ENCODE measurements around the gene SGIP1.

Gene SGIP1

GRCh38 chr1:66760506-66760905 is 226.6 kb downstream of the SGIP1 start:
- no peaks in the 10 kb centered on the region for H3K79me2 ChIP-seq (ENCODE audit: control insufficient read depth, insufficient read depth, low read length, poor library complexity)
- no peak overlapping the region for H3K4ac ChIP-seq (ENCODE audit: low read depth, low read length)
- H4K91ac ChIP-seq (ENCODE audit: low read depth, low read length) = no peak overlapping the region
- H3K9me3 ChIP-seq (ENCODE audit: insufficient read depth, low read depth, low read length) = no peaks in the 10 kb centered on the region
- no peak overlapping the region for H3K27ac ChIP-seq (ENCODE audit: low read depth, low read length)
- H3K27me3 ChIP-seq (ENCODE audit: insufficient read depth, low read length) = no peaks in the 10 kb centered on the region
- H3K9ac ChIP-seq (ENCODE audit: low read length) = no peak overlapping the region
- H2BK5ac ChIP-seq (ENCODE audit: low read depth, low read length, poor library complexity) = no peak overlapping the region
- no peak overlapping the region for H3K23ac ChIP-seq (ENCODE audit: low read length)
- DNase-seq = peak; percentile 31 to 66
- no peaks in the 10 kb centered on the region for H3K36me3 ChIP-seq (ENCODE audit: control insufficient read depth in 1 of 2, insufficient read depth in 2 of 2, low read length in 2 of 2)
- H3K4me1 ChIP-seq (ENCODE audit: control insufficient read depth in 1 of 2, insufficient read depth in 2 of 2, low read length in 2 of 2) = no peaks in the 10 kb centered on the region
- no peak overlapping the region for H3K18ac ChIP-seq (ENCODE audit: low read length)
- H4K8ac ChIP-seq (ENCODE audit: low read depth, low read length) = no peak overlapping the region
- H3K79me1 ChIP-seq (ENCODE audit: low read length) = no peaks in the 10 kb centered on the region
- no peak overlapping the region for H4K12ac ChIP-seq (ENCODE audit: low read depth, low read length)
- H2BK120ac ChIP-seq (ENCODE audit: insufficient read depth, low read length, poor library complexity) = no peak overlapping the region
- H3K4me2 ChIP-seq (ENCODE audit: low read length) = no peak overlapping the region
- H2AFZ ChIP-seq (ENCODE audit: insufficient read depth, low read length, poor library complexity) = no peak overlapping the region
- H3K14ac ChIP-seq (ENCODE audit: low read length) = no peak overlapping the region
- no CpG with 5 or more reads among the region's 1 CpG for WGBS (ENCODE audit: extremely low coverage, insufficient coverage, insufficient read length)
- H2BK12ac ChIP-seq (ENCODE audit: low read length) = no peak overlapping the region
- H3K4me3 ChIP-seq (ENCODE audit: low read depth, low read length) = no peak overlapping the region
- H2AK5ac ChIP-seq (ENCODE audit: low read length) = no peak overlapping the region

DNA sequence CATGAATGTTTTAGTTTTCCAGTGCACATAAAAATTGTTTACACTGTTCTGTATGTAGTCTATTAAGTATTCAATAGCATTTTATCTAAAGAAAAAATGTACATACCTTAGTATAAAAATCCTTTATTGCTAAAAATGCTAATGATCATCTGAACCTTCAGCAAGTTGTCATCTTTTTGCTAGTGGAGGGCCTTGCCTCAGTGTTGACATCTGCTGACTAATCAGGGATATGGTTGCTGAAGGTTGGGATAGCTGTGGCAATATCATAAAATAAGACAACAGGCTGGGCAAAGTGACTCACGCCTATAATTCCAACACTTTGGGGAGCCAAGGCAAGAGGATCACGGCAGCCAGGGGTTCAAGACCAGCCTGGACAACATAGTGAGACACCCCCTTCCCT is 227.3 kb downstream of the SGIP1 start:
- Histone ChIP-seq H4K12ac (ENCODE audit: low read depth, low read length) (no peak overlapping the region), H3K36me3 (ENCODE audit: control insufficient read depth in 1 of 2, insufficient read depth in 2 of 2, low read length in 2 of 2) (no peaks in the 10 kb centered on the region), H4K8ac (ENCODE audit: low read depth, low read length) (no peak overlapping the region), H2AK5ac (ENCODE audit: low read length) (no peak overlapping the region), H3K4me1 (ENCODE audit: control insufficient read depth in 1 of 2, insufficient read depth in 2 of 2, low read length in 2 of 2) (no peaks in the 10 kb centered on the region), H4K91ac (ENCODE audit: low read depth, low read length) (no peak overlapping the region), H3K23ac (ENCODE audit: low read length) (no peak overlapping the region), H2BK120ac (ENCODE audit: insufficient read depth, low read length, poor library complexity) (no peak overlapping the region), H3K79me1 (ENCODE audit: low read length) (no peaks in the 10 kb centered on the region), H3K14ac (ENCODE audit: low read length) (no peak overlapping the region), H3K27ac (ENCODE audit: low read depth, low read length) (no peak overlapping the region), H3K9ac (ENCODE audit: low read length) (no peak overlapping the region), H3K4ac (ENCODE audit: low read depth, low read length) (no peak overlapping the region), H2AFZ (ENCODE audit: insufficient read depth, low read length, poor library complexity) (no peak overlapping the region), H2BK12ac (ENCODE audit: low read length) (no peak overlapping the region), H3K4me3 (ENCODE audit: low read depth, low read length) (no peak overlapping the region), H2BK5ac (ENCODE audit: low read depth, low read length, poor library complexity) (no peak overlapping the region), H3K27me3 (ENCODE audit: insufficient read depth, low read length) (no peaks in the 10 kb centered on the region), H3K18ac (ENCODE audit: low read length) (no peak overlapping the region), H3K79me2 (ENCODE audit: control insufficient read depth, insufficient read depth, low read length, poor library complexity) (no peaks in the 10 kb centered on the region), H3K4me2 (ENCODE audit: low read length) (no peak overlapping the region), H3K9me3 (ENCODE audit: insufficient read depth, low read depth, low read length) (no peaks in the 10 kb centered on the region)
- peak in 1 of 2 donors; percentile 10 for DNase-seq
- no CpG with 5 or more reads among the region's 2 CpGs for WGBS (ENCODE audit: extremely low coverage, insufficient coverage, insufficient read length)

GRCh38 chr1:66764994-66765578 is 231.1 kb downstream of the SGIP1 start:
- Histone ChIP-seq H3K9me3 (ENCODE audit: insufficient read depth, low read depth, low read length) (no peaks in the 10 kb centered on the region), H3K23ac (ENCODE audit: low read length) (no peak overlapping the region), H3K18ac (ENCODE audit: low read length) (no peak overlapping the region), H3K4me1 (ENCODE audit: control insufficient read depth in 1 of 2, insufficient read depth in 2 of 2, low read length in 2 of 2) (no peaks in the 10 kb centered on the region), H3K14ac (ENCODE audit: low read length) (no peak overlapping the region), H2BK5ac (ENCODE audit: low read depth, low read length, poor library complexity) (no peak overlapping the region), H2BK12ac (ENCODE audit: low read length) (no peak overlapping the region), H3K4ac (ENCODE audit: low read depth, low read length) (no peak overlapping the region), H4K8ac (ENCODE audit: low read depth, low read length) (no peak overlapping the region), H2AK5ac (ENCODE audit: low read length) (no peak overlapping the region), H4K91ac (ENCODE audit: low read depth, low read length) (no peak overlapping the region), H3K9ac (ENCODE audit: low read length) (no peak overlapping the region), H3K27ac (ENCODE audit: low read depth, low read length) (no peak overlapping the region), H2AFZ (ENCODE audit: insufficient read depth, low read length, poor library complexity) (no peak overlapping the region), H3K79me1 (ENCODE audit: low read length) (no peaks in the 10 kb centered on the region), H4K12ac (ENCODE audit: low read depth, low read length) (no peak overlapping the region), H3K27me3 (ENCODE audit: insufficient read depth, low read length) (no peaks in the 10 kb centered on the region), H3K4me2 (ENCODE audit: low read length) (no peak overlapping the region), H3K79me2 (ENCODE audit: control insufficient read depth, insufficient read depth, low read length, poor library complexity) (no peaks in the 10 kb centered on the region), H3K4me3 (ENCODE audit: low read depth, low read length) (no peak overlapping the region), H2BK120ac (ENCODE audit: insufficient read depth, low read length, poor library complexity) (no peak overlapping the region), H3K36me3 (ENCODE audit: control insufficient read depth in 1 of 2, insufficient read depth in 2 of 2, low read length in 2 of 2) (no peaks in the 10 kb centered on the region)
- peak; percentile 25 to 74 for DNase-seq
- WGBS (ENCODE audit: extremely low coverage, insufficient coverage, insufficient read length) = no CpG with 5 or more reads among the region's 3 CpGs

DNA sequence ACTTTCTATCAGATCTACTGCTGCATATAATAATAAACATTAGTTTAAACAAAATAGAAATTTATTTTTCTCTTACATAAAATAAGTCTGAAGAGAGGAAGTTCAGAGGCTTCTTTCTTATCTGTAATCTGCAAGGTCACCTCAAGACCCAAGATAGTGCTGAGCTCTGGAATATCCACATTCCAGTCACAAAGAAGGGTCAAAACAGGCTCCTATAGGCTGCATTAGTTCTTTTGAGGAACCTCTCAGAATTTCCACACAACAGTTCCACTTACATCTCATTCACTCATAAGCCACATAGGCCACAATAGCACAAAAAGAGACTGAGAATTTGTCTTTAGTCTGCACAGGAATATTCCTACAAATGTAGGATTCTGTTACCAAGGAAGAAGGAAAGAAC is 233.7 kb downstream of the SGIP1 start:
- Histone ChIP-seq H3K36me3 (ENCODE audit: control insufficient read depth in 1 of 2, insufficient read depth in 2 of 2, low read length in 2 of 2) (no peaks in the 10 kb centered on the region), H2BK120ac (ENCODE audit: insufficient read depth, low read length, poor library complexity) (no peak overlapping the region), H3K4ac (ENCODE audit: low read depth, low read length) (no peak overlapping the region), H3K79me2 (ENCODE audit: control insufficient read depth, insufficient read depth, low read length, poor library complexity) (no peaks in the 10 kb centered on the region), H4K8ac (ENCODE audit: low read depth, low read length) (no peak overlapping the region), H4K12ac (ENCODE audit: low read depth, low read length) (no peak overlapping the region), H3K9me3 (ENCODE audit: insufficient read depth, low read depth, low read length) (no peaks in the 10 kb centered on the region), H3K27ac (ENCODE audit: low read depth, low read length) (no peak overlapping the region), H3K9ac (ENCODE audit: low read length) (no peak overlapping the region), H3K27me3 (ENCODE audit: insufficient read depth, low read length) (no peaks in the 10 kb centered on the region), H3K18ac (ENCODE audit: low read length) (no peak overlapping the region), H3K4me1 (ENCODE audit: control insufficient read depth in 1 of 2, insufficient read depth in 2 of 2, low read length in 2 of 2) (no peaks in the 10 kb centered on the region), H2AK5ac (ENCODE audit: low read length) (no peak overlapping the region), H3K23ac (ENCODE audit: low read length) (no peak overlapping the region), H2BK5ac (ENCODE audit: low read depth, low read length, poor library complexity) (no peak overlapping the region), H3K4me3 (ENCODE audit: low read depth, low read length) (no peak overlapping the region), H3K4me2 (ENCODE audit: low read length) (no peak overlapping the region), H3K14ac (ENCODE audit: low read length) (no peak overlapping the region), H2AFZ (ENCODE audit: insufficient read depth, low read length, poor library complexity) (no peak overlapping the region), H2BK12ac (ENCODE audit: low read length) (no peak overlapping the region), H3K79me1 (ENCODE audit: low read length) (no peaks in the 10 kb centered on the region), H4K91ac (ENCODE audit: low read depth, low read length) (no peak overlapping the region)
- DNase-seq = no peak

Data from trophoblast cell (in vitro differentiated cells and primary cell).